ENCODE measurements around the gene NIPBL.

- TF ChIP-seq SPI1 (IDR thresholded peaks at IDR 0.05; ENCODE audit: low read depth, low read length), result no peak
- no peak for TF ChIP-seq POLR2A (IDR thresholded peaks at IDR 0.05; ENCODE audit: low read depth, low read length)
- no peak for TF ChIP-seq POU2F2 (IDR thresholded peaks at IDR 0.05; ENCODE audit: low read depth, low read length)
- TF ChIP-seq POLR2AphosphoS5 (IDR thresholded peaks at IDR 0.05; ENCODE audit: low read depth, low read length), result no peak
- TF ChIP-seq TAF1 (IDR thresholded peaks at IDR 0.05; ENCODE audit: low read depth, low read length), result no peak
- TF ChIP-seq PAX5 (IDR thresholded peaks at IDR 0.05; ENCODE audit: insufficient read depth, low read length, severe bottlenecking), result no peak
Measured at GRCh38 chr5:36894954-36895353, 18.4 kb downstream of the NIPBL start.
